T-helper 1 cell treated with Interleukin-12 subunit alpha and Interleukin-12 subunit beta and Interleukin-4 antibody, amounts not matched to agents 30 μg/mL and 1 μg/mL, for 36 hours (primary cell): ENCODE results near the gene PCGF2.
A peak's percentile ranks its signal among the peaks of the same experiment; 100 is the strongest.

Experiments used
- H3K27ac Mint-ChIP-seq: one replicate; pipeline ENCODE4 v1.8.0; 2021; ENCODE audit warnings: mild to moderate bottlenecking, mixed read lengths
- H3K27me3 Mint-ChIP-seq: one replicate; pipeline ENCODE4 v1.8.0; 2021; ENCODE audit warnings: low read depth, mixed read lengths
- H3K36me3 Mint-ChIP-seq: one replicate; pipeline ENCODE4 v1.8.0; 2021; ENCODE audit warnings: low read depth, mixed read lengths
- H3K4me1 Mint-ChIP-seq: one replicate; pipeline ENCODE4 v1.8.0; 2021; ENCODE audit warnings: low read depth, mixed read lengths
- H3K4me3 Mint-ChIP-seq: one replicate; pipeline ENCODE4 v1.8.0; 2021; ENCODE audit warnings: mild to moderate bottlenecking, moderate library complexity, mixed read lengths
- H3K9me3 Mint-ChIP-seq: one replicate; pipeline ENCODE4 v1.8.0; 2021; ENCODE audit warnings: mixed read lengths

The PCGF2 gene

DNA sequence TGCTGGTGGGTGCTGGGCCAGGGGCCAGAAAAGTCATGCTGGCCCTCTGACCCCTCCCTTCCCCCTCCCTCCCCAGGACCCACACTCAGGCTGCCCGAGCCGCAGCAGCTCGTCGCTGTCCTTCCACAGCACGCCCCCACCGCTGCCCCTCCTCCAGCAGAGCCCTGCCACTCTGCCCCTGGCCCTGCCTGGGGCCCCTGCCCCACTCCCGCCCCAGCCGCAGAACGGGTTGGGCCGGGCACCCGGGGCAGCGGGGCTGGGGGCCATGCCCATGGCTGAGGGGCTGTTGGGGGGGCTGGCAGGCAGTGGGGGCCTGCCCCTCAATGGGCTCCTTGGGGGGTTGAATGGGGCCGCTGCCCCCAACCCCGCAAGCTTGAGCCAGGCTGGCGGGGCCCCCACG is 26.3 kb downstream of the PCGF2 start:
- H3K36me3 Mint-ChIP-seq = peaks cover 27% of the 10 kb centered on the region
- H3K27me3 Mint-ChIP-seq = no peaks in the 10 kb centered on the region
- H3K4me1 Mint-ChIP-seq = peaks cover 12% of the 10 kb centered on the region
- H3K27ac Mint-ChIP-seq = no peak overlapping the region
- H3K9me3 Mint-ChIP-seq = no peaks in the 10 kb centered on the region
- no peak overlapping the region for H3K4me3 Mint-ChIP-seq

DNA sequence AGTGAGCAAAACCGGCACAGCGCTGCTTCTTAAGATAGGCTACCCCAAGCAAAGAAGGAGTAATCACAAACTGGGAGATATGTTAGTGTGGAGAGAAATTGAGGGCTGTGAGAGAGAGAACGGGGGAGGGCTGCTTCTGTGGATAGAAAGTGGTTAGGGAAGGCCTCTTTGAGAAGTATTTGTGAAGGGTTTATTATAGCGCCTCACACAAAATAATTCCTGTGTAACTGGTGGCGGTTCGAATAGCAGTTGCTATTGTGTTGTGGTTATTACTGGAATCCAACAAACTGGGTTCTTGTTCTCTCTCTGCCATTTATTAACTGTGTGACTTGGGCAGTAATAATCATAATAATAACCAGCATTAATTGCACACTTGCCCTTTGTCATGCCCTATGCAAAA is 27.2 kb downstream of the PCGF2 start:
- H3K27me3 Mint-ChIP-seq = no peaks in the 10 kb centered on the region
- peaks cover 10% of the 10 kb centered on the region for H3K4me1 Mint-ChIP-seq
- H3K36me3 Mint-ChIP-seq = peaks cover 32% of the 10 kb centered on the region
- no peak overlapping the region for H3K4me3 Mint-ChIP-seq
- no peaks in the 10 kb centered on the region for H3K9me3 Mint-ChIP-seq
- H3K27ac Mint-ChIP-seq = no peak overlapping the region

DNA sequence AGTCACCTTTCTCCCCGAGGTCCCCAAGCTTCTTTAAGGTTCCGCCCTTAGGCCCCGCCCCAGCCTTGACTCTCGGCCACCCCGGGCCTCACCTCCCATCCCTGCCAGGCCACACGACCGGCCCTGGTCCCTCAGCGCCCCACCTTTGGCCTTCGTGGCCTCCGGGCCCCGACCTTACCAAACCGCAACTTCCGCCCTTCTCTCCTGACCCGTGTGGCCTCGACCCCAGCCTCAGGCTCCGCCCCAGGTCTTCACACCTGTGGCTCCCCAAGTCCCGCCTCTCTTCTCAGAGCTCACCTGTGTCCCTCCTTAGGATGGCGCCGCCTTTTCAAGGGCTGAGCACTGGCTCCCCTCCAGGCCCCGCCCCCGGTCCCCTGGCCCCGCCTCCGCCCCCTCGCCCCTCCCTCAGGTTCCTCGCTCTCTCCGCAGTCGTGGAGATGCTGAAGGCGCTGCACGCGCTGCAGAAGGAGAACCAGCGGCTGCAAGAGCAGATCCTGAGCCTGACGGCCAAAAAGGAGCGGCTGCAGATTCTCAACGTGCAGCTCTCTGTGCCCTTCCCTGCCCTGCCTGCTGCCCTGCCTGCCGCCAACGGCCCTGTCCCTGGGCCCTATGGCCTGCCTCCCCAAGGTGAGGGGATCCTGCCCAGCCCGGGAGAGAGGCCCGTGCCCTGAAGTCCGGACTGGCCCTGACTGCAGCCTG is 28.0 kb downstream of the PCGF2 start:
- Mint-ChIP-seq H3K4me1 (peaks cover 17% of the 10 kb centered on the region), H3K9me3 (no peaks in the 10 kb centered on the region), H3K36me3 (peaks cover 38% of the 10 kb centered on the region), H3K27me3 (no peaks in the 10 kb centered on the region), H3K4me3 (no peak overlapping the region), H3K27ac (peak overlapping the region; percentile 59)

DNA sequence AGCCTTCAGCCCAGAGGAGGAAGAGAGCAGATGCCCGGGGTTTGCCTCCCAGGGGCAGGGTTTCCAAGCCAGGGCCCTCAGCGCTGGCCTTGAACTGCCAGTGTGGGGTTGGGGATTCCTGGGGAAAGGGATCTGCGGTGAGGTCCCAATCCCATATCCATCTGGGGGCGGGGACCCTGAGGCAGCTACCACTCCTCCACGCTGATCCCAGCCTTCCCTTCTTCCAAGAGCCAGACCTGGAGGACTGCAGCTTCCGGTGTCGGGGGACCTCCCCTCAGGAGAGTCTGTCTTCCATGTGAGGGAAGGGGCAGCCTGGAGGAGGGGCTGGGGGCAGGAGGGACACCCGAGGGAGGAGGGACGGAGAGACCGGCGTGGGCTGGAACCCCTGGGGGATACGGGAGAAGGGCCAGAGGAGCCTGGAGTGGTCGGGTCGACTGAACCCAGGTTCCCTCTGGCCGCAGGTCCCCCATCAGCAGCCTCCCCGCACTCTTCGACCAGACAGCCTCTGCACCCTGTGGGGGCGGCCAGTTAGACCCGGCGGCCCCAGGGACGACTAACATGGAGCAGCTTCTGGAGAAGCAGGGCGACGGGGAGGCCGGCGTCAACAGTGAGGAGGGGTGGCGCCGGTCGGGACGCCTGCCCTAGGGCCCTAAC is 28.7 kb downstream of the PCGF2 start:
- Mint-ChIP-seq H3K27ac (no peak overlapping the region), H3K9me3 (no peaks in the 10 kb centered on the region), H3K4me1 (peaks cover 21% of the 10 kb centered on the region), H3K27me3 (no peaks in the 10 kb centered on the region), H3K36me3 (peaks cover 38% of the 10 kb centered on the region), H3K4me3 (no peak overlapping the region)

DNA sequence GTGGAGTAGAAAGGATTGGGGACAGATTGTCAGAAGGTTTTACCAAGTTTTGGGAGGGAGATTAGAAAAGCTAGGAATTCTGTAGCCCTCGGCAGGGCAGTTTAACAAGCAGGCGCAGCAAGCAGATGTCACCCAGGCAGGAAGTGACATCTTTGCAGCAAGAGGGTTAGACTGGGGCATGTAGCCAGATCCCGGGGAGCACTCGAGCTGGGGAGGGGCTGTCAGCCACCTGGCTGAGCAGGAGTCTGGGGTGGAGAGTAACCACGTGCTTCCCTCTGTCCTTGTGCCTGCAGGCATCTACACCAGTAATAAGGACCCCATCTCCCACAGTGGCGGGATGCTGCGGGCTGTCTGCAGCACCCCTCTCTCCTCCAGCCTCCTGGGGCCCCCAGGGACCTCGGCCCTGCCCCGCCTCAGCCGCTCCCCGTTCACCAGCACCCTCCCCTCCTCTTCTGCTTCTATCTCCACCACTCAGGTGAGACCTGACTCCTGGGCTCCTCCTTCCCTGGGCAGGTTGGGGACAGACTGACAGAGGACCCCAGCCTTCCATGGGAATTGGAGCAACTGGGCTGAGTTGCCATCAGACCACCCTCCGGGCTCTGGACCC is 30.9 kb downstream of the PCGF2 start:
- Mint-ChIP-seq H3K27me3 (no peaks in the 10 kb centered on the region), H3K36me3 (peaks cover 38% of the 10 kb centered on the region), H3K4me3 (no peak overlapping the region), H3K9me3 (no peaks in the 10 kb centered on the region), H3K27ac (no peak overlapping the region), H3K4me1 (peaks cover 23% of the 10 kb centered on the region)

DNA sequence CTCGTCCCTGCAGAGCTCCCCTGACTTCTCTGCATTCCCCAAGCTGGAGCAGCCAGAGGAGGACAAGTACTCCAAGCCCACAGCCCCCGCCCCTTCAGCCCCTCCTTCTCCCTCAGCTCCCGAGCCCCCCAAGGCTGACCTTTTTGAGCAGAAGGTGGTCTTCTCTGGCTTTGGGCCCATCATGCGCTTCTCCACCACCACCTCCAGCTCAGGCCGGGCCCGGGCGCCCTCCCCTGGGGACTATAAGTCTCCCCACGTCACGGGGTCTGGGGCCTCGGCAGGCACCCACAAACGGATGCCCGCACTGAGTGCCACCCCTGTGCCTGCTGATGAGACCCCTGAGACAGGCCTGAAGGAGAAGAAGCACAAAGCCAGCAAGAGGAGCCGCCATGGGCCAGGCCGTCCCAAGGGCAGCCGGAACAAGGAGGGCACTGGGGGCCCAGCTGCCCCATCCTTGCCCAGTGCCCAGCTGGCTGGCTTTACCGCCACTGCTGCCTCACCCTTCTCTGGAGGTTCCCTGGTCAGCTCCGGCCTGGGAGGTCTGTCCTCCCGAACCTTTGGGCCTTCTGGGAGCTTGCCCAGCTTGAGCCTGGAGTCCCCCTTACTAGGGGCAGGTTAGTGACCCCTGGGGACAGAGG is 31.6 kb downstream of the PCGF2 start:
- Mint-ChIP-seq H3K9me3 (no peaks in the 10 kb centered on the region), H3K27me3 (no peaks in the 10 kb centered on the region), H3K4me1 (peaks cover 23% of the 10 kb centered on the region), H3K36me3 (peaks cover 37% of the 10 kb centered on the region), H3K27ac (no peak overlapping the region), H3K4me3 (no peak overlapping the region)

DNA sequence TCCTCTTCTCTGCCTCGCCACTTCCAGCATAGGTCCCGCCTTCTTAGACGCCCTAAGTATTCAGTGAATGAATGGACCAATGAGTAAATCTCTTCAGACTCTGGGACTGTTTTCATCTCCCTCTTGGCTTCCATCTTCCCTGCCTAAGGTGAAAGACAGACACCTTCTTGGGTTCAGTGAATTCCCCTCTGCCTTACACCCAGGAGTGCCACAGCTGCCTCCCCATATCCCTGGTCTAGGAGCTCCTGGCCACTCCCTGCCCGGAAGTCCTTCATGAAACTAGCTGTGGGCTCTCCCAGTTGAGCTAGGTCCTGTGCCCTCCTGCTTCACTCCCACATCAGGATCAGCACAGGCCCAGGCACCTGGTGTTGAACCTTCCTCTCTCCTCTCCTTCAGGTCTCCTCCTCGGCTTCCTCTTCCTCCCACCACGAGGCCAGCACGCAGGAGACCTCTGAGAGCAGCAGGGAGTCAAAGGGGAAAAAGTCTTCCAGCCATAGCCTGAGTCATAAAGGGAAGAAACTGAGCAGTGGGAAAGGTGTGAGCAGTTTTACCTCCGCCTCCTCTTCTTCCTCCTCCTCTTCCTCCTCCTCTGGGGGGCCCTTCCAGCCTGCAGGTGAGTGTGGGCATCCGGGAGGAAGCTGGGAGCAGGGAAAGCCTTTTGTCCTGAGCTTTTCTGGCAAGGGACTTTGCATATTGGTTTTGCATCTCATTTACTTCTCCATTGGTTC is 32.8 kb downstream of the PCGF2 start:
- peaks cover 29% of the 10 kb centered on the region for H3K4me1 Mint-ChIP-seq
- no peak overlapping the region for H3K4me3 Mint-ChIP-seq
- peak overlapping the region; percentile 54 for H3K27ac Mint-ChIP-seq
- H3K36me3 Mint-ChIP-seq = peaks cover 39% of the 10 kb centered on the region
- H3K9me3 Mint-ChIP-seq = no peaks in the 10 kb centered on the region
- H3K27me3 Mint-ChIP-seq = no peaks in the 10 kb centered on the region

DNA sequence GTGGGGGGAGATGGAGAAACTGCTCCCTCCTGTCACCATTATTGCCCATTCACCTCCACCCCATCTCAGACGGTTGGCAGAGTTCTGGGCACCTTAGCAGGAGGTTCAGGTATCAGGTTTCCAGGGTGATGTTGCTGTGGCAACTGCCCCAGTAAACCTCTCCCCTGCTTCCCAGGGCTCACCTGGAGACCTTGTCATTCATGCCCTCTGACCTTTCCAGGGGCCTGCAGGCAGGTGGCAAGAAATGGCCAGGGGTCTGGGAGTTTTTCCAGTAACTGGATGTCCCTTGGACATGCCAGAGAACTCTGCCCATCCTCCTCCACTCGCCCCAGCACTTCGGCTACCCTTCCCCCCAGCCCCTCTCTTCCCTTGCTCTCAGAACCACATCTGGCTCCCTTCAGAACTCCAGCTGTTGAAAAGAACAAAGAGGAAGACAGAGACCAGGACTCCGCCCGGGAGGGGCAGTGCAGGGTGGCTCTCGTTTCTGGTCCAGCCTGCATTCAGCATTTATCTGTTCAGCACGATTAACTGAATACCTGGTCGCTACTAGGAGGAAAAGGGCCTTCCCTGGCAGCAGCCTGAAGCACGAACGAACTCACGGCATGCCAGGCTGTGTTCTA is 34.6 kb downstream of the PCGF2 start:
- peaks cover 49% of the 10 kb centered on the region for H3K36me3 Mint-ChIP-seq
- H3K27me3 Mint-ChIP-seq = no peaks in the 10 kb centered on the region
- no peak overlapping the region for H3K4me3 Mint-ChIP-seq
- no peak overlapping the region for H3K27ac Mint-ChIP-seq
- peaks cover 39% of the 10 kb centered on the region for H3K4me1 Mint-ChIP-seq
- H3K9me3 Mint-ChIP-seq = no peaks in the 10 kb centered on the region

DNA sequence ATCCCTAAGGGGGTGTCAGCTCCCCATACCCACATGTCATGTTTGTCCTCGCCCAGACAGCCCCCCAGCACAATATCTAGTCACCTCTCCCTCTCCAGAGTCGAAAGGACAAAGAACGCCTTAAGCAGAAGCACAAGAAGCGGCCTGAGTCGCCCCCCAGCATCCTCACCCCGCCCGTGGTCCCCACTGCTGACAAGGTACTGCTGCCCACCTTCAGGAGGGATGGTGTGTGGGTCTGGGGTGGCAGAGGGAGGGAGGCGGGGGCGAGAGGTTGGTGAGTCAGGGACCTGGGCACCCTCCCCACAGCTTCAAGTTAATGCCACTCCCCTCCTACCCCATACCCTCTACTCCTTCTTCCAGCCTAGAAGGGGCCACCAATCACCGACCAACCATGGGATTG is 35.5 kb downstream of the PCGF2 start:
- H3K27ac Mint-ChIP-seq = no peak overlapping the region
- H3K4me3 Mint-ChIP-seq = no peak overlapping the region
- peaks cover 53% of the 10 kb centered on the region for H3K36me3 Mint-ChIP-seq
- H3K27me3 Mint-ChIP-seq = no peaks in the 10 kb centered on the region
- H3K9me3 Mint-ChIP-seq = no peaks in the 10 kb centered on the region
- peaks cover 43% of the 10 kb centered on the region for H3K4me1 Mint-ChIP-seq

DNA sequence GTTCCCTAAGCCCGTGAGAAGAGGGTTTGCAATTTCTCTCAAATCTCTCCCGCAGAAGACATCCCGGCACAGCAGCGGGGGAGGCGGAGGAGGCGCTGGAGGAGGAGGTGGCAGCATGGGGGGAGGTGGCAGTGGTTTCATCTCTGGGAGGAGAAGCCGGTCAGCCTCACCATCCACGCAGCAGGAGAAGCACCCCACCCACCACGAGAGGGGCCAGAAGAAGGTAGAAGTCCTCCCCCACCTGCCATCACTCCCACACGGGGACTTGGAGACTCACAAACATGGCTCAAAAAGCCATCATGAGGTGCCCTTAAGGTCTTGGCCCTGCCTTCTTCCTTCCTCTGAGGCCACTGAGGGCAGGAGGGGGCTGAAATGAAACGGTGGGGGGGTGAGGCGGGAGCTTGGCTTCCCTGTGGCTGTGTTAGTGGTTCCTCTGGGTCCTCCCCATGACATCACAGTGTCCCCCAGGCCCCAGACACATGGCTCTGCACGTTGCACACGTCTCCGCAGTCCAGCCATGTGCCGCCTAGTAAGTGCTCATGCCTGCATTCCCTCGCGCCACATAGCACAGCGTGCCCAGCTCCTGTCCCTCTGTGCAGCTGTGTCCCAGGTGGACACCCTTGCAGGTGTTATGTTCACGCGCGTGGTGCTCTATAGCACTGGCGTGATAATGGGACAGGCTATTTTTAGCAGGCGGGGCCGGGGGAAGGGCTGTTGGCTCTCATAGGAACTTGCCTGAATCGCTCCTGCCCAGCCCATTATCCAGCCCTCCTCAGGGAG is 36.2 kb downstream of the PCGF2 start:
- Mint-ChIP-seq H3K27ac (no peak overlapping the region), H3K27me3 (no peaks in the 10 kb centered on the region), H3K4me1 (peaks cover 49% of the 10 kb centered on the region), H3K4me3 (no peak overlapping the region), H3K36me3 (peaks cover 57% of the 10 kb centered on the region), H3K9me3 (no peaks in the 10 kb centered on the region)

DNA sequence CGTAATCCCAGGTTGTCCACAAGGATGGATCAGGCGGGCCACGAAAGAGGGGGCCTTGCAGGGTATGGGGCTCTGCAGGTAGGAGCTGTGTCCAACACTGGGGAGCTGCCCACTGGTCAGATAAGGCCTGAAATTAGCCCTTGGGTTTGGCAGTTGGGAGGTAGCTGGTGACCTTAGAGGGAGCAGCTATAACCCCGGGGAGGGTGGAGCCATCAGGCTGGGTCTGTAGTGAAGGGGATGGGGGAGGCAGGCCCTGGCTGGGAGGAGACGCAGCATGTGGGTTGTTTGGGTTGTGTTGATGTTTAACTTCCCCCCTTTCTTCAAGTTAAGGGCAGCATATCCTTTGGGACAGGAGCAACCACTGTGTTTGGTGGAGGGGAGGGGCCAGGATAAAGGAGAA is 37.2 kb downstream of the PCGF2 start:
- peak overlapping the region; percentile 36 for H3K27ac Mint-ChIP-seq
- no peaks in the 10 kb centered on the region for H3K9me3 Mint-ChIP-seq
- H3K27me3 Mint-ChIP-seq = no peaks in the 10 kb centered on the region
- no peak overlapping the region for H3K4me3 Mint-ChIP-seq
- peaks cover 53% of the 10 kb centered on the region for H3K4me1 Mint-ChIP-seq
- H3K36me3 Mint-ChIP-seq = peaks cover 50% of the 10 kb centered on the region

DNA sequence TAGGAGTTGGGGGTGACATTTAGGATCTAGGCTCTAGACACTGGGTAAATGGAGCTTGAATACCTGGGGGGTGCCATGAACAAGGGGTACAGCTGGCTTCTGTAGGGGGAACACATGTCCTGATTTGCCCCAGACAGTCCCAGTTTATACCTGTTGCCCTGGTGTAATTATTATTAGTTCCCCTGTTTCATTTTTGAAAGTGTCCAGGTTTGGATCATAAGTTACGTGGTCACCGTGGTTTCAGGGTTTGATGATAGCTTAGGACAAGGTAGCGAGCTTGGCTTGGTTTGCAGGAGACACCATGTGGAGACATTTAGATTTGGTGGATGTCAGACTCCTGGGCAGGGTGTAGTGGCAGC is 37.6 kb downstream of the PCGF2 start:
- H3K27ac Mint-ChIP-seq = peak overlapping the region; percentile 46
- H3K27me3 Mint-ChIP-seq = no peaks in the 10 kb centered on the region
- peaks cover 49% of the 10 kb centered on the region for H3K4me1 Mint-ChIP-seq
- H3K9me3 Mint-ChIP-seq = no peaks in the 10 kb centered on the region
- H3K36me3 Mint-ChIP-seq = peaks cover 46% of the 10 kb centered on the region
- no peak overlapping the region for H3K4me3 Mint-ChIP-seq

DNA sequence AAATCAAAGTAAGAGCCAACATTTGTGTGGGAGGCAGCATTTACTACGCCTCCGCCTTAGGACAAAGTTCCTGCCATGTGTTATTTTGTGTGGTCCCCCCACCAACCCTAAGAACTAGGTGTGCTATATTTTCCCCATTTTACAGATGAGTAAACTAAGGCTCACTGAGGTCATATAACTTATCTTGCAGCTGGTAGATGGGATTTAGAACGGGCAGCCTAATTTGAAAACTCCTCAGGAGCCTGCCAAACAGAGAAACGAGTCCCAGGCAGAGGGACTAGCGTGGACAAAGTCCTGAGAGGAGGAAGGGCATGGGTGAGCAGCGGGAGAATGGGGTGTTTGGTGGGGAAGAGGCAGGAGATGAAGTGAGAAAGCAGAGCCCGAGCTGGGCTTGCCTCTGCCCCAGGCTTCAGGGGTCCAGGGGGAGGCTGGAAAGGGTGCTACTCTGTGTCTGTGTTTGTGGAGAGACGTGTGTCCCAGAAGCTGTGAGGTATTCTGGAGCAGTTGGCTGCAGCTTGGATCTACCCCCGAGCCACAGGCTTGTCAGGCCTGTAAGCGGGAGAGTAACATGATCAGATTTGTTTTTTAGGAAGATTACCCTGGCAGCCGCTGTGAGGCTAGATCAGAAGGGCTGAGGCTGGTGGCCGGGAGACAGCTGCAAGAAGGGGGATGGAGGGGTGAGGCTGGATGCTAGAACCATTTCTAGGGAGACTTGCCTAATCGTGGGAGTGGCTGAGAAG is 38.1 kb downstream of the PCGF2 start:
- peaks cover 44% of the 10 kb centered on the region for H3K36me3 Mint-ChIP-seq
- H3K4me3 Mint-ChIP-seq = no peak overlapping the region
- H3K4me1 Mint-ChIP-seq = peaks cover 46% of the 10 kb centered on the region

More for the DNA sequence above, 38.1 kb downstream of the PCGF2 start:
- H3K9me3 Mint-ChIP-seq = no peaks in the 10 kb centered on the region
- H3K27ac Mint-ChIP-seq = peak overlapping the region; percentile 55
- no peaks in the 10 kb centered on the region for H3K27me3 Mint-ChIP-seq
